ENCODE data around the gene PI4KA.

PI4KA gene

GRCh38 chr22:20746431-20747189, 112.0 kb downstream of the PI4KA start:
- no peak overlapping the region for H3K4me3 ChIP-seq (ENCODE audit: low read depth, low read length)
- no peak for DNase-seq (ENCODE audit: low read depth, low spot score)
- TF ChIP-seq, protein P1, sequence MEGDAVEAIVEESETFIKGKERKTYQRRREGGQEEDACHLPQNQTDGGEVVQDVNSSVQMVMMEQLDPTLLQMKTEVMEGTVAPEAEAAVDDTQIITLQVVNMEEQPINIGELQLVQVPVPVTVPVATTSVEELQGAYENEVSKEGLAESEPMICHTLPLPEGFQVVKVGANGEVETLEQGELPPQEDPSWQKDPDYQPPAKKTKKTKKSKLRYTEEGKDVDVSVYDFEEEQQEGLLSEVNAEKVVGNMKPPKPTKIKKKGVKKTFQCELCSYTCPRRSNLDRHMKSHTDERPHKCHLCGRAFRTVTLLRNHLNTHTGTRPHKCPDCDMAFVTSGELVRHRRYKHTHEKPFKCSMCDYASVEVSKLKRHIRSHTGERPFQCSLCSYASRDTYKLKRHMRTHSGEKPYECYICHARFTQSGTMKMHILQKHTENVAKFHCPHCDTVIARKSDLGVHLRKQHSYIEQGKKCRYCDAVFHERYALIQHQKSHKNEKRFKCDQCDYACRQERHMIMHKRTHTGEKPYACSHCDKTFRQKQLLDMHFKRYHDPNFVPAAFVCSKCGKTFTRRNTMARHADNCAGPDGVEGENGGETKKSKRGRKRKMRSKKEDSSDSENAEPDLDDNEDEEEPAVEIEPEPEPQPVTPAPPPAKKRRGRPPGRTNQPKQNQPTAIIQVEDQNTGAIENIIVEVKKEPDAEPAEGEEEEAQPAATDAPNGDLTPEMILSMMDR (IDR thresholded peaks at IDR 0.05; ENCODE audit: low read depth, low read length): no peak
- in situ Hi-C loops (cut with HindIII; ENCODE audit: low sequenced_read_pairs): no loop called here

DNA sequence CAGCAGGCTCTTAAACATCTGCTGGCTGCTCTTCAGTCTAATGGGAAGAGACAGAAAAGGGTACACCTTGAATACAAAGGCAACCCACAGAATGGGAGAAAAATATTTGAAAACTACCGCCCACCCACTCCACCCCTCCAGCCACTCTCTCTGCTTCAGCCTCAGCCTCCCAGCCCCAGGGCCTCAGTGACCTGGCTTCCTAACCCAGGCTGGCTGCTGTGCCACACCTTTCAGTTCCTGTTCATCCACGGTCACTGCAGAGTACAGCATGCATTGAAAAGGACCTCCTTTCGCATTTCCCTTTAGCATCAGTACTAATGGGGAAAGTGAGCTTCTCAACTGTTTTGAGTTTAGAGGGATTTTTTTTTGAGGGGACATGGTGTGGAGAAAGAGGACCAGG, 113.5 kb downstream of the PI4KA start:
- TF ChIP-seq, protein P1 (IDR thresholded peaks at IDR 0.05; ENCODE audit: low read depth, low read length): no peak
- H3K4me3 ChIP-seq (ENCODE audit: low read depth, low read length): no peak overlapping the region
- DNase-seq (ENCODE audit: low read depth, low spot score): no peak
- in situ Hi-C loops (cut with HindIII; ENCODE audit: low sequenced_read_pairs): no loop called here

- no peak for DNase-seq (ENCODE audit: low read depth, low spot score)
- TF ChIP-seq, protein P1 (IDR thresholded peaks at IDR 0.05; ENCODE audit: low read depth, low read length): no peak
- in situ Hi-C loops (cut with HindIII; ENCODE audit: low sequenced_read_pairs): no loop called here
- no peak overlapping the region for H3K4me3 ChIP-seq (ENCODE audit: low read depth, low read length)
Measured at GRCh38 chr22:20744456-20744855, 114.2 kb downstream of the PI4KA start.

- in situ Hi-C loops (cut with HindIII; ENCODE audit: low sequenced_read_pairs): no loop called here
- TF ChIP-seq, protein P1 (IDR thresholded peaks at IDR 0.05; ENCODE audit: low read depth, low read length): no peak
- H3K4me3 ChIP-seq (ENCODE audit: low read depth, low read length): no peak overlapping the region
- DNase-seq (ENCODE audit: low read depth, low spot score): no peak
Measured at GRCh38 chr22:20742764-20743163, 115.8 kb downstream of the PI4KA start.

GRCh38 chr22:20741634-20742581, 116.7 kb downstream of the PI4KA start:
- DNase-seq (ENCODE audit: low read depth, low spot score): peak; percentile 18
- TF ChIP-seq, protein P1 (IDR thresholded peaks at IDR 0.05; ENCODE audit: low read depth, low read length): peak; percentile 73
- in situ Hi-C loops (cut with HindIII; ENCODE audit: low sequenced_read_pairs): no loop called here
- no peak overlapping the region for H3K4me3 ChIP-seq (ENCODE audit: low read depth, low read length)

DNA sequence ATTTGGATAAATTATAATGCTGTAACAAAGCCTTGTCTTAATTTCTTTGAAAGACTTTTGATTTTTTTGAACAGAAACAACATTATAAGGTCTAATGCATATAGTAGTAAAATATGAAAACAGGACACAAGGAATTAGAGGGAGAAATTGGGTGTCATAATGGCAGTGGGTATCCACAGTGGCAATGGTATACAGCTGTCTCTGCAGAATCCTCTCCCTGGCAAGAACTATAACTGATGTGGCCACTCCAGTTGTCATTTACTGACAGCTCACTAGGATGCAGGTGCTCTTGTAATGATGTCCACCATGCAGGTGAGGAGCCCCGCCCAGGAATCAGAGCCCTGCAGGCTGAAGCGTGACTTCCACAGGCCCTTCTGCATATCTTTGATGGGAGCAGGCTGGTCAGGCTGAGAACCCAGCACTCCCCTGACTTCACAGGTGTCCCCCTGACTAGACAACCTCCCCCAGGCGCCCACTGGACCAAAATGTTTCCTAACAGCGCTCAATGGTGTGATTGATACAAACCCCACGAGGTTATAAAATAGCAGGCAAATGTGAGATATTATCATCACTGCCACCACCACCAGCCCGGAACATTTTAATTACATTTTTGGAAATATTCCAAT, 117.5 kb downstream of the PI4KA start:
- TF ChIP-seq, protein P1 (IDR thresholded peaks at IDR 0.05; ENCODE audit: low read depth, low read length): no peak
- in situ Hi-C loops (cut with HindIII; ENCODE audit: low sequenced_read_pairs): no loop called here
- no peak for DNase-seq (ENCODE audit: low read depth, low spot score)
- no peak overlapping the region for H3K4me3 ChIP-seq (ENCODE audit: low read depth, low read length)
